Hypothalamus (tissue), 51 donors: ENCODE results near the gene KCNJ12.

ENCODE experiments used
- DNase-seq, 51 donors: peaks; one replicate each; lab custom pipeline; 2025; lab: John Stamatoyannopoulos, UW

Gene KCNJ12

GRCh38 chr17:21363776-21364642 is 12.1 kb upstream of the KCNJ12 start:
- DNase-seq: no peak

GRCh38 chr17:21365016-21365415 is 11.1 kb upstream of the KCNJ12 start:
- no peak for DNase-seq

GRCh38 chr17:21368545-21369246 is 7.5 kb upstream of the KCNJ12 start:
- DNase-seq: no peak

- no peak for DNase-seq
Measured at GRCh38 chr17:21369395-21369794, 6.8 kb upstream of the KCNJ12 start.

GRCh38 chr17:21370430-21370829 is 5.7 kb upstream of the KCNJ12 start:
- DNase-seq: no peak

- DNase-seq: no peak
Measured at GRCh38 chr17:21371511-21372081, 4.6 kb upstream of the KCNJ12 start.

- no peak for DNase-seq
Measured at GRCh38 chr17:21372256-21372954, 3.8 kb upstream of the KCNJ12 start.

GRCh38 chr17:21373036-21373435 is 3.1 kb upstream of the KCNJ12 start:
- DNase-seq: peak in 1 of 51 donors; percentile 3

- DNase-seq: no peak
Measured at GRCh38 chr17:21373696-21374440, 2.3 kb upstream of the KCNJ12 start.

GRCh38 chr17:21374441-21375161 is 1.6 kb upstream of the KCNJ12 start:
- DNase-seq: no peak

GRCh38 chr17:21375162-21375560 is 996 bp upstream of the KCNJ12 start:
- no peak for DNase-seq

- no peak for DNase-seq
Measured at GRCh38 chr17:21375757-21376080, 438 bp upstream of the KCNJ12 start.

- peak in 1 of 51 donors; percentile 16 for DNase-seq
Measured at GRCh38 chr17:21376759-21377690, 868 bp downstream of the KCNJ12 start.

- DNase-seq: no peak
Measured at GRCh38 chr17:21377705-21378396, 1.7 kb downstream of the KCNJ12 start.

- no peak for DNase-seq
Measured at GRCh38 chr17:21378553-21378952, 2.4 kb downstream of the KCNJ12 start.

- DNase-seq: no peak
Measured at GRCh38 chr17:21379080-21379711, 3.0 kb downstream of the KCNJ12 start.

GRCh38 chr17:21380659-21381058 is 4.5 kb downstream of the KCNJ12 start:
- no peak for DNase-seq
